Activated CD4-positive, alpha-beta memory T cell treated with anti-CD3 and anti-CD28 coated beads, Interleukin-2, amount 10 ng/mL, durations not matched to agents 7 days and 5 days (primary cell): Measurements from ENCODE around the gene OSBP. TPM values are rescaled to one million over a fixed set of nuclear protein-coding genes. Genes with fewer than 3 reads are reported as not detected.

Experiments used
- CTCF ChIA-PET: fragments of 350-600 bp; sonication (Branson Sonifier 250); formaldehyde crosslinking; loops from one replicate; lab custom pipeline; 2021; ENCODE audit warnings: antibody characterized with exemption, inconsistent platforms; lab: Charles Lee
- POLR2A ChIA-PET: fragments of 350-600 bp; sonication (Branson Sonifier 250); formaldehyde crosslinking; loops from one replicate; lab custom pipeline; 2021; ENCODE audit warnings: antibody characterized with exemption; lab: Charles Lee
- DNase-seq: peaks from one replicate; pipeline ENCODE4 v3.0.0-alpha.2; 2020
- H3K27ac Mint-ChIP-seq: one replicate; pipeline ENCODE4 v1.8.0; 2021; ENCODE audit warnings: mild to moderate bottlenecking, mixed read lengths
- H3K27me3 Mint-ChIP-seq: one replicate; pipeline ENCODE4 v1.8.0; 2021; ENCODE audit warnings: mixed read lengths
- H3K36me3 Mint-ChIP-seq: one replicate; pipeline ENCODE4 v1.8.0; 2021; ENCODE audit warnings: low read depth, mixed read lengths
- H3K4me1 Mint-ChIP-seq: one replicate; pipeline ENCODE4 v1.8.0; 2021; ENCODE audit warnings: mixed read lengths
- H3K4me3 Mint-ChIP-seq: one replicate; pipeline ENCODE4 v1.8.0; 2021; ENCODE audit warnings: mild to moderate bottlenecking, mixed read lengths
- H3K9me3 Mint-ChIP-seq: one replicate; pipeline ENCODE4 v1.8.0; 2021; ENCODE audit warnings: mixed read lengths
- total RNA-seq, 2 experiments: library from RNA; stranded (reverse); gene quantifications; one replicate each; pipeline ENCODE4 v1.2.3, GENCODE V29; 2021

OSBP gene
- total RNA-seq, 2 experiments from 2014 or later = 40.4 to 41.5 TPM

DNA sequence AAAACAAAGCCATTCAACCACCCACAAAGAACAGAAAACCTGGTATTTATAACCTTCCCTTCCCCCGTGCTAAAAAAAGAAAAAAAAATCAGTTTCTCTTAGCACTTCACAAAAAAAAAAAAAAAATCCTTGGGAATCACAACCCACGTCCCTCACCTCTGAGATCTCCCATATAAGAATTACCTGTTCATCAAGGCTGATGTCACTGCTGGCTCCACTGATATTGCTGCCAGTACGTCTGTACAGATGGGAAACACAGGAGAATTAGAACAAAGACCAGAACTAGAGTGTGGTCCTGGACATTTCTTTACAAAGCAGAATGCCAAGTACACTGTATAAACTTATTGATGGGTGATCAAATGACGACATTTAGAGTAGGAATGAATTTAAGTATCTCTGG, 14.9 kb downstream of the OSBP start:
- ChIA-PET CTCF (no interaction called here), POLR2A (interaction anchor here (1.0 kb wide), 1 partner anchor 12 kb away, joined by 3 read pairs; no protein-coding TSS in a partner anchor)
- H3K4me3 Mint-ChIP-seq = no peak overlapping the region
- H3K27me3 Mint-ChIP-seq = no peaks in the 10 kb centered on the region
- peaks cover 78% of the 10 kb centered on the region for H3K36me3 Mint-ChIP-seq
- H3K27ac Mint-ChIP-seq = no peak overlapping the region
- no peak for DNase-seq
- H3K4me1 Mint-ChIP-seq = peaks cover 5% of the 10 kb centered on the region
- no peaks in the 10 kb centered on the region for H3K9me3 Mint-ChIP-seq

DNA sequence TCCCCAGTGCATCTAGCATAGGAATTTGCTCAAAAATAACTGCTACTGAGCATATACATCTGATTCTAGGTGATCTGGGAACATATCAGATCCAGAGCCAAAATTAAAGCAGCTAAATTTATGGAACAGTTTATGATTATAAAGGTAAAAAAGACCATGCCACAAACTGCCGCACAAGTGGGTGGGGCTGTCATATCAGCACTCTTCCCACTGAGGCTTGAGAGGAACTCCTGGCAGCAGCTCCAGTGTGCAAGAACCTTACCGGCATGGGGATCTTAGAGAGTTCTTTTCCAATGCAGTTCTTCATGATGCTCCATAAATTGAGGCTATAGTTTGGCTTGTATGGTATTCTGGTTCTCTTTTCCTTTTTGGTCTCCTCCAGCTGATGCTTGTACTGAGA, 15.3 kb downstream of the OSBP start:
- H3K27ac Mint-ChIP-seq = no peak overlapping the region
- ChIA-PET CTCF (no interaction called here), POLR2A (interaction anchor here (1.0 kb wide), 1 partner anchor 13 kb away, joined by 3 read pairs; no protein-coding TSS in a partner anchor)
- H3K4me1 Mint-ChIP-seq = peaks cover 5% of the 10 kb centered on the region
- no peak for DNase-seq
- no peak overlapping the region for H3K4me3 Mint-ChIP-seq
- H3K9me3 Mint-ChIP-seq = no peaks in the 10 kb centered on the region
- H3K36me3 Mint-ChIP-seq = peaks cover 79% of the 10 kb centered on the region
- H3K27me3 Mint-ChIP-seq = no peaks in the 10 kb centered on the region

GRCh38 chr11:59598961-59599360, 16.6 kb downstream of the OSBP start:
- Mint-ChIP-seq H3K4me1 (peaks cover 5% of the 10 kb centered on the region), H3K27ac (no peak overlapping the region), H3K4me3 (no peak overlapping the region), H3K36me3 (peaks cover 86% of the 10 kb centered on the region), H3K27me3 (no peaks in the 10 kb centered on the region), H3K9me3 (no peaks in the 10 kb centered on the region)
- no peak for DNase-seq
- ChIA-PET CTCF (no interaction called here), POLR2A (interaction anchor here (1.5 kb wide), 1 partner anchor 16 kb away, joined by 5 read pairs; the partner anchor contains the start of gene OSBP)

DNA sequence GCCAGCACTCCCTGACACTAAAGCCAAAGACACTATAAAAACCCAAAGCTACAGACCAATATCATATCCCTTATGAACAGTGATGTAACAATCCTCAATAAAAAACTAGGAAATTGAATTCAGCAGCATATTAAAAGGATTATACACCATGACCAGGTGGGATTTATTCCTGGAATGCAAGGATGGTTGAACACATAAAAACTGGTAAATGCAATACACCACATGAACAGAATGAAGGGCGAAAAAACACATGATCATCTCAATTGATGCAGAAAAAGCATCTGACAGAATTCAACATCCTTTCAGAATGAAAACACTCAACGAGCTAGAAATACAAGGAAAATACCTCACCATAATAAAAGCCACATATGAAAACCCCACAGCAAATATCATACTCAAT, 31.3 kb downstream of the OSBP start:
- Mint-ChIP-seq H3K4me1 (no peaks in the 10 kb centered on the region), H3K27ac (no peak overlapping the region), H3K36me3 (peaks cover 66% of the 10 kb centered on the region), H3K4me3 (no peak overlapping the region), H3K9me3 (peaks cover 12% of the 10 kb centered on the region), H3K27me3 (no peaks in the 10 kb centered on the region)
- ChIA-PET POLR2A (no interaction called here), CTCF (interaction anchor here (0.7 kb wide), 1 partner anchor 145 kb away, joined by 3 read pairs; no protein-coding TSS in a partner anchor)
- no peak for DNase-seq

DNA sequence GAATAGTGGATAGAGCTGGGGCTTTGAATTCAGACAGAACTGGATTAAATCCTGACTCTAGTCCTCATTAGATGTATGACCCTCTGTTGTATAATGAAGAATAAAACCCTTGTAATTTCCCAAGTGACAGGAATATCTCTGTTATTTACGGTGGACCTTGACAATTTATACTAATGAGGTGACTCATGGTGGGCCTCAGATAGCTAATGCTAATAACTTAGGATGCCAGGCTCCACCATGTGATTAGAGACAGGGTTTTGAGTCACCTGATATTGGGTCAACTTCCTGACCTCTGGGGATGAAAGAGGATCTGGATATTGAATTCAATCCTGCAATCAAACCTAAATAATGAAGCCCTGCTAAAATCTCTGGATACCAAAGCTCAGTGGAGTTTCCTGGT, 33.6 kb downstream of the OSBP start:
- Mint-ChIP-seq H3K27me3 (no peaks in the 10 kb centered on the region), H3K36me3 (peaks cover 74% of the 10 kb centered on the region), H3K27ac (no peak overlapping the region), H3K4me1 (no peaks in the 10 kb centered on the region), H3K9me3 (peaks cover 12% of the 10 kb centered on the region), H3K4me3 (no peak overlapping the region)
- ChIA-PET POLR2A (interaction anchor here (1.2 kb wide), 1 partner anchor 16 kb away, joined by 3 read pairs; no protein-coding TSS in a partner anchor), CTCF (no interaction called here)
- DNase-seq = no peak

DNA sequence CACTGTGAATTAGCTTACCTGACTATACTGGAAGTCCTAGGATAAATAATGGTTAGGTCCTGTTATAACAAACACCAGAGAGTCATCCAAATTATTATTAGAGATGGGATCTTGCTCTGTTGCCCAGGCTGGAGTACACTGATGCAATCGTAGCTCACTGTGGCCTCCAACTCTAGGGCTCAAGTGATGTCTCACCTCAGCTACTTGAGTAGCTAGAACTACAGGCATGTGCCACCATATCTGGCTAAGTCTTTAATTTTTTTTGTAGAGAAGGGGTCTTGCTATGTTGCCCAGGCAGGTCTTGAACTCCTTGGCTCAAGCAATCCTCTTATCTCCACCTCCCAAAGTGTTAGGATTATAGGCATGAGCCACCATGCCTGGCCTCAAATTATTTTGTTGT, 37.2 kb downstream of the OSBP start:
- POLR2A ChIA-PET = no interaction called here
- DNase-seq = no peak
- CTCF ChIA-PET = no interaction called here
- H3K27me3 Mint-ChIP-seq = no peaks in the 10 kb centered on the region
- no peak overlapping the region for H3K4me3 Mint-ChIP-seq
- H3K36me3 Mint-ChIP-seq = peaks cover 71% of the 10 kb centered on the region
- no peaks in the 10 kb centered on the region for H3K9me3 Mint-ChIP-seq
- no peaks in the 10 kb centered on the region for H3K4me1 Mint-ChIP-seq
- no peak overlapping the region for H3K27ac Mint-ChIP-seq

- H3K27me3 Mint-ChIP-seq = no peaks in the 10 kb centered on the region
- DNase-seq = no peak
- ChIA-PET POLR2A (no interaction called here), CTCF (no interaction called here)
- no peak overlapping the region for H3K27ac Mint-ChIP-seq
- H3K4me3 Mint-ChIP-seq = no peak overlapping the region
- H3K4me1 Mint-ChIP-seq = no peaks in the 10 kb centered on the region
- no peaks in the 10 kb centered on the region for H3K9me3 Mint-ChIP-seq
- H3K36me3 Mint-ChIP-seq = peaks cover 57% of the 10 kb centered on the region
These were observed 40.1 kb downstream of the OSBP start for GRCh38 chr11:59575505-59575904.

DNA sequence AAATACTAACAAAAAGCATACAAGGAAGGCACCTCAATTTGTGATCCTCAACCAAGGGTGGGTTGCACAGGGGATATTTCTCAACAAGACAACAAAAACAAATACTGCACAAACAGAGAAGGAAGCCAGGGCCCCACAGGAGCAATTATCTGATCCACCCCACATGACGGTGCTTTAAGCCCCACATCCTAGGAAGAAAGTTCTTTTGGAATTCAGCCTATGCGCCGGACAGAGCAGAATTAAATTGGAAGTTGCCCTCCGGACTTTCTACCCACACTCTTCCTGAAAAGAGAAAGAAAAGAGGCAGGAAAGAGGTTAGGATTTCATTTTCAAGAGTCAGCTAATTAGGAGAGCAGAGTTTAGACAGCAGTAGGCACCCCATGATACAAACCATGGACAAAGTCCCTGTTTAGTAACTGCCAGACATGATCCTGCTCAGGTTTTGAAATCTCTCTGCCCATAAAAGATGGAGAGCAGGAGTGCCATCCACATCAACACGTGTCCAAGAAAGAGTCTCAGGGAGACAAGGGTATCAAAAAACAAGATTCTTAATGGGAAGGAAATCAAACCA, 40.6 kb downstream of the OSBP start:
- Mint-ChIP-seq H3K9me3 (no peaks in the 10 kb centered on the region), H3K27me3 (no peaks in the 10 kb centered on the region)

DNA sequence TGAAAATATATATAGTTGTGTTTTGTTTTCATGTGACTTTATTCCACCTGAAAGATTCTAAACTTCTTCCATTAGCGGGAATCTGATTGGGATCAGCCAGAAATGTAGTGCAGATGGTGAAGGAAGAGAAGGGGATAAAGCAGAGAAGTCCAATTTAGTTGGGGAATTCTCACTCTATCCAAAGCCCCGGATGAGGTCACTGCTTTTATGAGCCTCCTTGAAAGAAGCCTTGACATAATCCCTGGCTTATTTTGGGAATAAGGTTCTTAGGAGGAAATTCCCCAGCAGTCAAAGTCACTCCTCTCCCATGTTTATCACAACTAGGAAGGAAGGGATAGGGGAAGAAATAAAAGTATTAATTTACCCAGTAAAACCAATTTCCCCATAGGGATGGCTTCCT, 41.1 kb downstream of the OSBP start:
- DNase-seq = no peak
- ChIA-PET CTCF (no interaction called here), POLR2A (no interaction called here)
- Mint-ChIP-seq H3K9me3 (no peaks in the 10 kb centered on the region), H3K4me1 (no peaks in the 10 kb centered on the region), H3K27me3 (no peaks in the 10 kb centered on the region), H3K27ac (no peak overlapping the region), H3K4me3 (no peak overlapping the region), H3K36me3 (peaks cover 46% of the 10 kb centered on the region)

More for the DNA sequence above, 40.6 kb downstream of the OSBP start:
- no peak overlapping the region for H3K4me3 Mint-ChIP-seq
- H3K36me3 Mint-ChIP-seq = peaks cover 52% of the 10 kb centered on the region
- H3K4me1 Mint-ChIP-seq = no peaks in the 10 kb centered on the region
- no peak overlapping the region for H3K27ac Mint-ChIP-seq
- no peak for DNase-seq
- ChIA-PET CTCF (no interaction called here), POLR2A (no interaction called here)

GRCh38 chr11:59573216-59573615, 42.4 kb downstream of the OSBP start:
- no peak overlapping the region for H3K4me3 Mint-ChIP-seq
- peaks cover 34% of the 10 kb centered on the region for H3K36me3 Mint-ChIP-seq
- H3K9me3 Mint-ChIP-seq = no peaks in the 10 kb centered on the region
- ChIA-PET CTCF (no interaction called here), POLR2A (interaction anchor here (1.0 to 1.4 kb wide), 3 partner anchors 12 to 43 kb away, joined by 3 to 4 read pairs (median 4); partner anchors contain the start of gene OSBP)
- no peak for DNase-seq
- H3K27me3 Mint-ChIP-seq = no peaks in the 10 kb centered on the region
- H3K4me1 Mint-ChIP-seq = no peaks in the 10 kb centered on the region
- no peak overlapping the region for H3K27ac Mint-ChIP-seq

- Mint-ChIP-seq H3K36me3 (peaks cover 25% of the 10 kb centered on the region), H3K9me3 (no peaks in the 10 kb centered on the region), H3K4me1 (no peaks in the 10 kb centered on the region), H3K27ac (no peak overlapping the region), H3K4me3 (no peak overlapping the region), H3K27me3 (no peaks in the 10 kb centered on the region)
- POLR2A ChIA-PET = interaction anchor here (1.0 to 1.4 kb wide), 2 partner anchors 11 to 43 kb away, joined by 3 to 4 read pairs; no protein-coding TSS in a partner anchor
- no peak for DNase-seq
- CTCF ChIA-PET = no interaction called here
These were observed 43.5 kb downstream of the OSBP start for GRCh38 chr11:59572091-59572490.

DNA sequence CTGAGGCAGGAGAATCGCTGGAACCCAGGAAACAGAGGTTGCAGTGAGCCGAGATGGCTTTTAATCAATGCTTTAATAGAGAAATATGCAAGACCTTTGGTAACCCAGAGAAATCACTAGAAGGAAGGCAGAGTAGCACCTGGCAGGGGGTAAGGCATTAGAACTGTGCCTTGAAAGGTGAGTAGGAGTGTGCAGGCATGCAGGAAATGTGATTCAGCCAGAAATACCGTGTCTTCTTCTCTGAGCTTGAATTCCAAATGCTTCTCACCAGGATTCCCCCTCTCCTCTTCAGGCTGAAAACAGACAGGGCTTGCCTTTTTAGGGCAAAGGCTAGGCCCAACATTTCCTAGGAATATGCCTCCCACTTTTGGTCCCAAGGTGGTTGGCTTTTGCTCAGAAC, 53.3 kb downstream of the OSBP start:
- Mint-ChIP-seq H3K36me3 (peaks cover 3% of the 10 kb centered on the region), H3K9me3 (no peaks in the 10 kb centered on the region), H3K27ac (no peak overlapping the region), H3K4me1 (peaks cover 41% of the 10 kb centered on the region), H3K27me3 (no peaks in the 10 kb centered on the region), H3K4me3 (no peak overlapping the region)
- DNase-seq = no peak
- ChIA-PET CTCF (no interaction called here), POLR2A (interaction anchor here (1.8 to 2.6 kb wide), 2 partner anchors 11 to 53 kb away, joined by 4 to 23 read pairs; partner anchors contain the start of gene OSBP)

- H3K27ac Mint-ChIP-seq = peak overlapping the region; percentile 88
- DNase-seq = peak; percentile 81
- no peaks in the 10 kb centered on the region for H3K9me3 Mint-ChIP-seq
- peaks cover 49% of the 10 kb centered on the region for H3K4me1 Mint-ChIP-seq
- peak overlapping the region; percentile 83 for H3K4me3 Mint-ChIP-seq
- H3K27me3 Mint-ChIP-seq = peaks cover 5% of the 10 kb centered on the region
- ChIA-PET CTCF (interaction anchor here (1.2 to 2.1 kb wide), 4 partner anchors 11 to 389 kb away, joined by 4 to 6 read pairs (median 6); partner anchors contain the start of gene DTX4), POLR2A (interaction anchor here (1.8 to 3.5 kb wide), 4 partner anchors 11 to 108 kb away, joined by 4 to 27 read pairs (median 16); partner anchors contain the start of genes OSBP and PATL1)
- H3K36me3 Mint-ChIP-seq = peaks cover 3% of the 10 kb centered on the region
These were observed 54.7 kb downstream of the OSBP start for GRCh38 chr11:59560702-59561473.
